Spleen (tissue), 7 donors: Measurements from ENCODE around the gene HOMER1.

Source experiments
- CTCF ChIP-seq, 11 experiments: fragments of 200-600 bp in 7 of 11; fragments of 450-650 bp in 4 of 11; sonication (generic) in 4 of 11; IDR thresholded peaks in 8 of 11; conservative IDR thresholded peaks in 3 of 11; 1 replicate in 7 of 11; 2 replicates in 4 of 11; pipeline versions ENCODE4 v1.4.0 to v1.8.0; 2016 to 2021; ENCODE audit warnings: antibody characterized with exemption in 11 of 11, inconsistent platforms in 4 of 11, mild to moderate bottlenecking in 1 of 11
- POLR2A ChIP-seq, 3 donors: fragments of 450-650 bp; IDR thresholded peaks; one replicate each; pipeline ENCODE4 v1.5.1; 2017; ENCODE audit warnings: antibody characterized with exemption in 3 of 3, mild to moderate bottlenecking in 1 of 3
- donor health status: DM: no; HTN: no; CAD: no; lungs with moderate emphysema.
- donor health status: DM: no; HTN: no; CAD: no.
- donor health status: DM: no; HTN: no; CAD: no.

- TF ChIP-seq CTCF (IDR thresholded peaks at IDR 0.05 in 8 of 11, conservative IDR thresholded peaks at IDR 0.05 in 3 of 11) (no peak), POLR2A (IDR thresholded peaks at IDR 0.05) (no peak)
Observed at GRCh38 chr5:79475152-79475466, 38.8 kb downstream of the HOMER1 start.
